Prostate gland (tissue), 2 donors: ENCODE data around the gene SLC25A4. TPM values are rescaled to one million over a fixed set of nuclear protein-coding genes. Genes with fewer than 3 reads are reported as not detected.
A peak's percentile ranks its signal among the peaks of the same experiment; 100 is the strongest.

ENCODE experiments used
- DNase-seq: peaks from one replicate; pipeline ENCODE4 v3.0.0-alpha.2; 2019; ENCODE audit warnings: low spot score
- H3K27ac ChIP-seq, 2 donors: fragments of 200-600 bp; sonication (generic); 2 replicates each; pipeline ENCODE4 v1.5.1; 2017 to 2019
- H3K27me3 ChIP-seq: fragments of 200-600 bp; sonication (generic); replicated peaks from 2 replicates; pipeline ENCODE4 v1.5.1; 2019; ENCODE audit not compliant: insufficient read depth
- H3K36me3 ChIP-seq, 2 donors: fragments of 200-600 bp; sonication (generic); 1 replicate in 1 of 2; 2 replicates in 1 of 2; pipeline versions ENCODE4 v1.5.1 to v1.8.1; 2017 to 2019
- H3K4me1 ChIP-seq: fragments of 200-600 bp; sonication (generic); replicated peaks from 2 replicates; pipeline ENCODE4 v1.5.1; 2019
- H3K4me3 ChIP-seq, 2 donors: fragments of 200-600 bp; sonication (generic); 2 replicates each; pipeline ENCODE4 v1.5.1; 2017 to 2019
- H3K9me3 ChIP-seq: fragments of 200-600 bp; sonication (generic); 2 replicates; pipeline ENCODE4 v1.5.1; 2017
- POLR2A ChIP-seq: fragments of 450-650 bp; IDR thresholded peaks from one replicate; pipeline ENCODE4 v1.6.1; 2016; ENCODE audit warnings: antibody characterized with exemption, mild to moderate bottlenecking
- POLR2AphosphoS5 ChIP-seq: sonication (generic); formaldehyde crosslinking; IDR thresholded peaks from one replicate; pipeline ENCODE4 v1.6.1; 2017; ENCODE audit warnings: antibody characterized with exemption
- WGBS: methylation state at CpG from one replicate; pipeline ENCODE4 v1.1.5; 2018; 5-methylcytosine and 5-hydroxymethylcytosine counted together
- intact Hi-C: fragments of 100-400 bp; cut with DNase I; formaldehyde crosslinking; loops from one replicate; pipeline ENCODE4 v1.14.2; 2022
- total RNA-seq, 2 donors: library from RNA; depleted of rRNA; stranded (reverse); fragments of >200 nt; gene quantifications; one replicate each; pipeline ENCODE4 v1.1.0, GENCODE V29; 2016
- TF ChIP-seq, protein P1 (sequence below), 4 experiments: fragments of 200-600 bp in 2 of 4; fragments of 450-650 bp in 2 of 4; sonication (generic) in 2 of 4; IDR thresholded peaks; 1 replicate in 3 of 4; 2 replicates in 1 of 4; pipeline ENCODE4 v1.5.1; 2016 to 2019; ENCODE audit warnings: antibody characterized with exemption in 4 of 4, mild to moderate bottlenecking in 2 of 4, moderate library complexity in 2 of 4

SLC25A4 gene
- total RNA-seq, 2 donors from 2014 or later, result 46.0 to 105 TPM

DNA sequence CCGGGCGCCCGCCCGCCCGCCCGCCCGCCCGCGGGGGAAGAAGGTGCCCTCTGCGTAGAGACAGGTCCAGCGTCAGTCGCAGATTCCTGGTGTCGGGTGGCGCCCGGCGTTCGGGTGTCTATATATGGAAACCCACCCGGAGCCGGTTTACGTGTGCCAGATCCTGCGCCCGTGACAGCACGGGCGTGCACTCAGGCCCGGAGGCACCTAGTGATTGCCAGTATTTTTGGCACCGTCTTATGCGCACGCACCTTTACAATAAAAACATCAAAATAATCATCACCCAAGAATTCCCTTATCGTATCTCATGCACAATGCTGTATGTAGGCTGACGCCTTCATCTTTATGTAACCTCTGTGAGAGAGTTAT, 519 bp downstream of the SLC25A4 start:
- no peaks in the 10 kb centered on the region for H3K9me3 ChIP-seq
- DNase-seq, result peak; percentile 75
- peak overlapping the region; percentile 81 to 83 for H3K27ac ChIP-seq
- H3K36me3 ChIP-seq, result no peaks in the 10 kb centered on the region
- no peaks in the 10 kb centered on the region for H3K27me3 ChIP-seq
- WGBS, result under 1% methylated on average over 18 of the region's 30 CpGs
- intact Hi-C loops, result loop anchor here (5.0 kb wide), 2 partner anchors 39 to 254 kb away; partner anchors contain the start of genes ANKRD37 and LRP2BP
- H3K4me3 ChIP-seq, result peak overlapping the region; percentile 68 to 85
- H3K4me1 ChIP-seq, result no peaks in the 10 kb centered on the region
- no peak for TF ChIP-seq POLR2A
- TF ChIP-seq, protein P1, sequence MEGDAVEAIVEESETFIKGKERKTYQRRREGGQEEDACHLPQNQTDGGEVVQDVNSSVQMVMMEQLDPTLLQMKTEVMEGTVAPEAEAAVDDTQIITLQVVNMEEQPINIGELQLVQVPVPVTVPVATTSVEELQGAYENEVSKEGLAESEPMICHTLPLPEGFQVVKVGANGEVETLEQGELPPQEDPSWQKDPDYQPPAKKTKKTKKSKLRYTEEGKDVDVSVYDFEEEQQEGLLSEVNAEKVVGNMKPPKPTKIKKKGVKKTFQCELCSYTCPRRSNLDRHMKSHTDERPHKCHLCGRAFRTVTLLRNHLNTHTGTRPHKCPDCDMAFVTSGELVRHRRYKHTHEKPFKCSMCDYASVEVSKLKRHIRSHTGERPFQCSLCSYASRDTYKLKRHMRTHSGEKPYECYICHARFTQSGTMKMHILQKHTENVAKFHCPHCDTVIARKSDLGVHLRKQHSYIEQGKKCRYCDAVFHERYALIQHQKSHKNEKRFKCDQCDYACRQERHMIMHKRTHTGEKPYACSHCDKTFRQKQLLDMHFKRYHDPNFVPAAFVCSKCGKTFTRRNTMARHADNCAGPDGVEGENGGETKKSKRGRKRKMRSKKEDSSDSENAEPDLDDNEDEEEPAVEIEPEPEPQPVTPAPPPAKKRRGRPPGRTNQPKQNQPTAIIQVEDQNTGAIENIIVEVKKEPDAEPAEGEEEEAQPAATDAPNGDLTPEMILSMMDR (IDR thresholded peaks at IDR 0.05), result no peak
- peak; percentile 55 for TF ChIP-seq POLR2AphosphoS5

DNA sequence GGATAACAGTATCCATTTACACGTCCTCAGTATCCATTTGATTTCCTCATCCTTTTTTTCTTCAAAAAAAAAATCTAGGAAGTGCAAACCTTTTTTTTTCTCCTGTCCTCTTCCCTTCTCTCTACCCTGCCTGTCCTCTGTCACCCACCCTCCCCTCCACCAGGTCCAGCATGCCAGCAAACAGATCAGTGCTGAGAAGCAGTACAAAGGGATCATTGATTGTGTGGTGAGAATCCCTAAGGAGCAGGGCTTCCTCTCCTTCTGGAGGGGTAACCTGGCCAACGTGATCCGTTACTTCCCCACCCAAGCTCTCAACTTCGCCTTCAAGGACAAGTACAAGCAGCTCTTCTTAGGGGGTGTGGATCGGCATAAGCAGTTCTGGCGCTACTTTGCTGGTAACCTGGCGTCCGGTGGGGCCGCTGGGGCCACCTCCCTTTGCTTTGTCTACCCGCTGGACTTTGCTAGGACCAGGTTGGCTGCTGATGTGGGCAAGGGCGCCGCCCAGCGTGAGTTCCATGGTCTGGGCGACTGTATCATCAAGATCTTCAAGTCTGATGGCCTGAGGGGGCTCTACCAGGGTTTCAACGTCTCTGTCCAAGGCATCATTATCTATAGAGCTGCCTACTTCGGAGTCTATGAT, 1.7 kb downstream of the SLC25A4 start:
- intact Hi-C loops, result loop anchor here (5.0 kb wide), 2 partner anchors 38 to 253 kb away; partner anchors contain the start of genes ANKRD37 and LRP2BP
- no peak for DNase-seq
- TF ChIP-seq, protein P1 (IDR thresholded peaks at IDR 0.05), result no peak
- Histone ChIP-seq H3K27ac (peak overlapping the region; percentile 14 to 81), H3K9me3 (no peaks in the 10 kb centered on the region), H3K27me3 (no peaks in the 10 kb centered on the region), H3K4me3 (no peak overlapping the region), H3K36me3 (no peaks in the 10 kb centered on the region), H3K4me1 (no peaks in the 10 kb centered on the region)
- WGBS, result 85% methylated on average over 16 of the region's 16 CpGs

DNA sequence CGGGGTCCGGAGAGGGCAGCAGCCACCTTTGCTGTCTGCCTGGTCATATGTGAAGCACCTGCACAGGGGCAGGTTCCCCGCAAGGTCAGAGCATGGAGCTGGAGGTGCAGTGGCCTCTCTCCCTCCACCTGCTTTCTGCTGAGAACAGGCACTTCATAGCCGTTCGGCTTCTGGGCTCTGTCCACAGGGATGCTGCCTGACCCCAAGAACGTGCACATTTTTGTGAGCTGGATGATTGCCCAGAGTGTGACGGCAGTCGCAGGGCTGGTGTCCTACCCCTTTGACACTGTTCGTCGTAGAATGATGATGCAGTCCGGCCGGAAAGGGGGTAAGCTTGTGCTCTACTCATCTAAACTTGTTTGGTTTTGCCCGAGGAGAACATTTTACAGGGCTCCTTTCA, 2.5 kb downstream of the SLC25A4 start:
- H3K36me3 ChIP-seq, result no peaks in the 10 kb centered on the region
- H3K27me3 ChIP-seq, result no peaks in the 10 kb centered on the region
- no peak overlapping the region for H3K4me3 ChIP-seq
- H3K9me3 ChIP-seq, result no peaks in the 10 kb centered on the region
- 51% methylated on average over 13 of the region's 13 CpGs for WGBS
- DNase-seq, result no peak
- H3K27ac ChIP-seq, result peak overlapping the region; percentile 14 to 81
- no peaks in the 10 kb centered on the region for H3K4me1 ChIP-seq
- TF ChIP-seq, protein P1 (IDR thresholded peaks at IDR 0.05), result no peak
- TF ChIP-seq POLR2A (no peak), POLR2AphosphoS5 (no peak)
- intact Hi-C loops, result no loop called here

DNA sequence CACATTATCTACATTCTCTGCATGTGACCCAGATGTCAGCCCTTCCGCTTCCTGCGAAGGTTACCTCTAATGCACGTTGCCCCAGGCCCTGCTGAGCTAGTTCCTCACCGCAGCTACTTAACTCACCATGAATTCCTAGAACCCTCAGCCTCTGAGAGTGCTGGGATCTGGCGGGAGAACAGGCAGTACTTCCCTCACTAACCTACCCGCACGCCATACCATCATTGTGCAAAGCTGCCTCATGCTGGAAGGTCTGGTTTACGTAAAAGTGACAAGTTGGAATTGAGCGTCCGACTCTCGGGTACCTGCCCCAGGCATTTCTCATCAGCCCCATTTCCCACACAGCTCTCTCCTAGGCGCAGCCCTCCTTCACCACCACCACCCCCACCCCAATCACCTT, 6.3 kb downstream of the SLC25A4 start:
- 85% methylated on average over 12 of the region's 12 CpGs for WGBS
- H3K36me3 ChIP-seq, result no peaks in the 10 kb centered on the region
- H3K27ac ChIP-seq, result no peak overlapping the region

More for the DNA sequence above, 6.3 kb downstream of the SLC25A4 start:
- no peak for DNase-seq
- no peaks in the 10 kb centered on the region for H3K9me3 ChIP-seq
- TF ChIP-seq POLR2AphosphoS5 (no peak), POLR2A (no peak)
- TF ChIP-seq, protein P1 (IDR thresholded peaks at IDR 0.05), result no peak
- no peaks in the 10 kb centered on the region for H3K27me3 ChIP-seq
- intact Hi-C loops, result no loop called here
- H3K4me3 ChIP-seq, result no peak overlapping the region
- H3K4me1 ChIP-seq, result no peaks in the 10 kb centered on the region
